ENCODE results near the gene ZNF619.

DNA sequence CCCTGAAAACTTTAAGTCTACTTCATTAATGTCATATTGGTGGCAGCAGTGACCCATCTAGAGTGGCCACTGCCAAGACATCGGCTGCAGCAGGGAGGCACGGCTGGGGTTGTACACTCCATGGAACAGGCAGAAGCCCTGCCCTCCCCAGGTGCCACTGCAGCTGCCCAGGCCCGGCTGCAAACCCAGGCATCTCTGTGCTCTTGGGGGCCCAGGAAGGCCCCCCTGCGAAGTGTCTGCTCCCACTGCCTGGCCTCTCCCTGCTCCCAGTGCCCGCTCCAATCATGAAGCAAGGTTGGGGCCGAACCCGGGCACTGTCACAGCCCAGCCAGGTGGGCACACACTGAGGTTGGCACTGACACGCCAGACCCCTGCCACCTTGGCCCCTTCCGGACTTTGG lies 31.9 kb upstream of the ZNF619 start:
- no peak for TF ChIP-seq TAF1 (conservative IDR thresholded peaks at IDR 0.05)
- TF ChIP-seq, protein P1, sequence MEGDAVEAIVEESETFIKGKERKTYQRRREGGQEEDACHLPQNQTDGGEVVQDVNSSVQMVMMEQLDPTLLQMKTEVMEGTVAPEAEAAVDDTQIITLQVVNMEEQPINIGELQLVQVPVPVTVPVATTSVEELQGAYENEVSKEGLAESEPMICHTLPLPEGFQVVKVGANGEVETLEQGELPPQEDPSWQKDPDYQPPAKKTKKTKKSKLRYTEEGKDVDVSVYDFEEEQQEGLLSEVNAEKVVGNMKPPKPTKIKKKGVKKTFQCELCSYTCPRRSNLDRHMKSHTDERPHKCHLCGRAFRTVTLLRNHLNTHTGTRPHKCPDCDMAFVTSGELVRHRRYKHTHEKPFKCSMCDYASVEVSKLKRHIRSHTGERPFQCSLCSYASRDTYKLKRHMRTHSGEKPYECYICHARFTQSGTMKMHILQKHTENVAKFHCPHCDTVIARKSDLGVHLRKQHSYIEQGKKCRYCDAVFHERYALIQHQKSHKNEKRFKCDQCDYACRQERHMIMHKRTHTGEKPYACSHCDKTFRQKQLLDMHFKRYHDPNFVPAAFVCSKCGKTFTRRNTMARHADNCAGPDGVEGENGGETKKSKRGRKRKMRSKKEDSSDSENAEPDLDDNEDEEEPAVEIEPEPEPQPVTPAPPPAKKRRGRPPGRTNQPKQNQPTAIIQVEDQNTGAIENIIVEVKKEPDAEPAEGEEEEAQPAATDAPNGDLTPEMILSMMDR (IDR thresholded peaks at IDR 0.05; ENCODE audit: low read depth, low read length, missing input control) = no peak
- no peak for TF ChIP-seq JUND (IDR thresholded peaks at IDR 0.05)
- TF ChIP-seq, protein P2, sequence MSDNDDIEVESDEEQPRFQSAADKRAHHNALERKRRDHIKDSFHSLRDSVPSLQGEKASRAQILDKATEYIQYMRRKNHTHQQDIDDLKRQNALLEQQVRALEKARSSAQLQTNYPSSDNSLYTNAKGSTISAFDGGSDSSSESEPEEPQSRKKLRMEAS (IDR thresholded peaks at IDR 0.05) = no peak
- TF ChIP-seq, protein P3, sequence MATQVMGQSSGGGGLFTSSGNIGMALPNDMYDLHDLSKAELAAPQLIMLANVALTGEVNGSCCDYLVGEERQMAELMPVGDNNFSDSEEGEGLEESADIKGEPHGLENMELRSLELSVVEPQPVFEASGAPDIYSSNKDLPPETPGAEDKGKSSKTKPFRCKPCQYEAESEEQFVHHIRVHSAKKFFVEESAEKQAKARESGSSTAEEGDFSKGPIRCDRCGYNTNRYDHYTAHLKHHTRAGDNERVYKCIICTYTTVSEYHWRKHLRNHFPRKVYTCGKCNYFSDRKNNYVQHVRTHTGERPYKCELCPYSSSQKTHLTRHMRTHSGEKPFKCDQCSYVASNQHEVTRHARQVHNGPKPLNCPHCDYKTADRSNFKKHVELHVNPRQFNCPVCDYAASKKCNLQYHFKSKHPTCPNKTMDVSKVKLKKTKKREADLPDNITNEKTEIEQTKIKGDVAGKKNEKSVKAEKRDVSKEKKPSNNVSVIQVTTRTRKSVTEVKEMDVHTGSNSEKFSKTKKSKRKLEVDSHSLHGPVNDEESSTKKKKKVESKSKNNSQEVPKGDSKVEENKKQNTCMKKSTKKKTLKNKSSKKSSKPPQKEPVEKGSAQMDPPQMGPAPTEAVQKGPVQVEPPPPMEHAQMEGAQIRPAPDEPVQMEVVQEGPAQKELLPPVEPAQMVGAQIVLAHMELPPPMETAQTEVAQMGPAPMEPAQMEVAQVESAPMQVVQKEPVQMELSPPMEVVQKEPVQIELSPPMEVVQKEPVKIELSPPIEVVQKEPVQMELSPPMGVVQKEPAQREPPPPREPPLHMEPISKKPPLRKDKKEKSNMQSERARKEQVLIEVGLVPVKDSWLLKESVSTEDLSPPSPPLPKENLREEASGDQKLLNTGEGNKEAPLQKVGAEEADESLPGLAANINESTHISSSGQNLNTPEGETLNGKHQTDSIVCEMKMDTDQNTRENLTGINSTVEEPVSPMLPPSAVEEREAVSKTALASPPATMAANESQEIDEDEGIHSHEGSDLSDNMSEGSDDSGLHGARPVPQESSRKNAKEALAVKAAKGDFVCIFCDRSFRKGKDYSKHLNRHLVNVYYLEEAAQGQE (IDR thresholded peaks at IDR 0.05) = no peak
- no peak for TF ChIP-seq GABPA (IDR thresholded peaks at IDR 0.05 in 1 of 2, conservative IDR thresholded peaks at IDR 0.05 in 1 of 2)
- no peak for TF ChIP-seq SP1 (IDR thresholded peaks at IDR 0.05)
